Endodermal cell (in vitro differentiated cells): Measurements from ENCODE around the gene C19orf47. TPM values are rescaled to one million over a fixed set of nuclear protein-coding genes. Genes with fewer than 3 reads are reported as not detected.
"Not testable (repeated sequence)": the region's sequence is repeated elsewhere in the genome, so short reads cannot be mapped to it uniquely, and the experiment has no call there.

Source experiments
- DNase-seq: peaks from one replicate; pipeline ENCODE4 v3.0.0-alpha.2; 2017
- H3K27ac ChIP-seq: 2 replicates; pipeline ENCODE4 v1.5.1; 2013; ENCODE audit warnings: mild to moderate bottlenecking, low read depth, low read length, moderate library complexity
- H3K27me3 ChIP-seq: 2 replicates; pipeline ENCODE4 v1.6.1; 2013; ENCODE audit warnings: mild to moderate bottlenecking, low read length, moderate library complexity; ENCODE audit not compliant: insufficient read depth, control insufficient read depth, poor library complexity, severe bottlenecking
- H3K36me3 ChIP-seq: 2 replicates; pipeline ENCODE4 v1.7.0; 2013; ENCODE audit warnings: mild to moderate bottlenecking, low read length, moderate library complexity; ENCODE audit not compliant: control insufficient read depth, insufficient read depth
- H3K4me1 ChIP-seq: one replicate; pipeline ENCODE4 v1.7.0; 2013; ENCODE audit warnings: low read length; ENCODE audit not compliant: control insufficient read depth, insufficient read depth
- H3K4me3 ChIP-seq: 2 replicates; pipeline ENCODE4 v1.5.1; 2013; ENCODE audit warnings: mild to moderate bottlenecking, low read length, moderate library complexity
- H3K9ac ChIP-seq: 2 replicates; pipeline ENCODE4 v1.6.1; 2013; ENCODE audit warnings: mild to moderate bottlenecking, low read length, moderate library complexity; ENCODE audit not compliant: poor library complexity, severe bottlenecking; ENCODE audit errors: extremely low read depth
- H3K9me3 ChIP-seq: 2 replicates; pipeline ENCODE4 v1.6.1; 2013; ENCODE audit warnings: mild to moderate bottlenecking, low read length, moderate library complexity; ENCODE audit not compliant: control insufficient read depth
- H3K27ac Mint-ChIP-seq: 2 replicates; pipeline ENCODE4 v1.8.0; 2020; ENCODE audit warnings: mixed read lengths
- H3K27me3 Mint-ChIP-seq: 2 replicates; pipeline ENCODE4 v1.8.0; 2021; ENCODE audit warnings: mild to moderate bottlenecking, mixed read lengths; ENCODE audit not compliant: insufficient read depth
- H3K36me3 Mint-ChIP-seq: 2 replicates; pipeline ENCODE4 v1.8.0; 2020; ENCODE audit warnings: low read depth, mixed read lengths
- H3K4me1 Mint-ChIP-seq: 2 replicates; pipeline ENCODE4 v1.8.0; 2020; ENCODE audit warnings: mixed read lengths
- H3K4me3 Mint-ChIP-seq: 2 replicates; pipeline ENCODE4 v1.8.0; 2020; ENCODE audit warnings: mild to moderate bottlenecking, moderate library complexity, mixed read lengths
- H3K9me3 Mint-ChIP-seq: 2 replicates; pipeline ENCODE4 v1.8.0; 2020; ENCODE audit warnings: mild to moderate bottlenecking, mixed read lengths
- CTCF ChIP-seq: fragments of 200-600 bp; sonication (generic); conservative IDR thresholded peaks from 2 replicates; pipeline ENCODE4 v1.5.0; 2021; ENCODE audit warnings: antibody characterized with exemption, mild to moderate bottlenecking
- WGBS, 2 experiments: methylation state at CpG; one replicate each; pipeline versions ENCODE4 v1.1.5 to v1.1.7; 2013; ENCODE audit warnings: missing lambda C conversion rate in 2 of 2, mixed read lengths in 1 of 2; ENCODE audit not compliant: insufficient coverage in 1 of 2, insufficient read length in 1 of 2; 5-methylcytosine and 5-hydroxymethylcytosine counted together
- total RNA-seq, 2 donors: library from RNA; stranded (reverse); fragmentation: NEBNext Ultra II Directional in 1 of 2; extraction: Animal tissue kit (Norgen Biotek cat#: 25700) in 1 of 2; gene quantifications; 2 replicates in 1 of 2; 3 replicates in 1 of 2; pipeline ENCODE4 v1.2.1, GENCODE V29; 2021

C19orf47 gene
- total RNA-seq, 2 donors from 2014 or later: 15.6 to 18.1 TPM

DNA sequence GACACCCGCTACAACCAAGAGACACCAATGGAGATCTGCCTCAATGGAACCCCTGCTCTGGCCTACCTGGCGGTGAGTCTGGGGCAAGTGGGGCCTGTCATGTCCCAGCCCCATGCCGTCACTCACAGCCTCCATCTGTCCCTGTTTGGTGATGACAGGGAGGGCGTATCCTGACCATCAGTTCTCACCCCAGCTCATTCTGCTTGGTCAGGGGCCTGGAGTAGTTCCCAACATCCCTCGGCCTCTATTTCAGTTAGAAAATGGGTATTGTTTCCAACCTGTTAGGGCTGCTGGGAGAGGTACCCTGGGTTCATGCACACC lies 23.6 kb upstream of the C19orf47 start:
- H3K9me3 Mint-ChIP-seq: no peaks in the 10 kb centered on the region
- H3K36me3 Mint-ChIP-seq: peaks cover 55% of the 10 kb centered on the region
- 94 to 100% methylated on average over 1 to 5 of the region's 5 CpGs for WGBS, 2 experiments
- Histone ChIP-seq H3K4me1 (no peaks in the 10 kb centered on the region), H3K9ac (no peak overlapping the region), H3K36me3 (peaks cover 51% of the 10 kb centered on the region), H3K27me3 (no peaks in the 10 kb centered on the region), H3K27ac (no peak overlapping the region), H3K9me3 (no peaks in the 10 kb centered on the region), H3K4me3 (no peak overlapping the region)
- no peak overlapping the region for H3K4me3 Mint-ChIP-seq
- DNase-seq: no peak
- H3K27me3 Mint-ChIP-seq: no peaks in the 10 kb centered on the region
- no peak overlapping the region for H3K27ac Mint-ChIP-seq
- peaks cover 3% of the 10 kb centered on the region for H3K4me1 Mint-ChIP-seq
- no peak for TF ChIP-seq CTCF

GRCh38 chr19:40370997-40371801 lies 23.0 kb upstream of the C19orf47 start:
- H3K9me3 Mint-ChIP-seq: no peaks in the 10 kb centered on the region
- H3K27me3 Mint-ChIP-seq: no peaks in the 10 kb centered on the region
- no peak overlapping the region for H3K27ac Mint-ChIP-seq
- no peak overlapping the region for H3K4me3 Mint-ChIP-seq
- peaks cover 51% of the 10 kb centered on the region for H3K36me3 ChIP-seq
- no peak overlapping the region for H3K9ac ChIP-seq
- no peaks in the 10 kb centered on the region for H3K4me1 ChIP-seq
- no peak for DNase-seq
- no peak for TF ChIP-seq CTCF
- peaks cover 4% of the 10 kb centered on the region for H3K4me1 Mint-ChIP-seq
- WGBS, 2 experiments: 93 to 100% methylated on average over 5 to 7 of the region's 7 CpGs
- H3K27ac ChIP-seq: peak overlapping the region; percentile 38
- no peak overlapping the region for H3K4me3 ChIP-seq
- H3K27me3 ChIP-seq: no peaks in the 10 kb centered on the region
- peaks cover 55% of the 10 kb centered on the region for H3K36me3 Mint-ChIP-seq
- no peaks in the 10 kb centered on the region for H3K9me3 ChIP-seq

DNA sequence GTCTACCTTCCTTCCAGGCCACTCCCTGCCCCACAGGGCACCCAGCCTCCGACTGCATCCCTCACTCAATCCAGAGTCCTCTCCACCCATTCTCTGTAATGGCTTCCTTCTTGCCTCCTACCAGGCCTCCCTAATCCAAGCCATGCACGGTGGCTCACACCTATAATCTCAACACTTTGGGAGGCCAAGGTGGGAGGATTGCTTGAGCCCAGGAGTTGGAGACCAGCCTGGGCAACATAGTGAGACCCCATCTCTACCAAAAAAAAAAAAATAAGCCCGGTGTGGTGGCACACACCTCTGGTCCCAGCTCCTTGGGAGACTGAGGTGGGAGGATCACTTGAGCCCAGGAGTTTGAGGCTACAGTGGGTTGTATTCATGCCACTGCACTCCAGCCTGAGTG lies 22.1 kb upstream of the C19orf47 start:
- H3K9ac ChIP-seq, H3K27ac ChIP-seq, H3K9me3 ChIP-seq, H3K4me3 Mint-ChIP-seq, H3K4me1 ChIP-seq, DNase-seq, H3K27me3 Mint-ChIP-seq, H3K27me3 ChIP-seq, H3K9me3 Mint-ChIP-seq, H3K4me1 Mint-ChIP-seq, H3K27ac Mint-ChIP-seq, H3K4me3 ChIP-seq: not testable (repeated sequence)
- WGBS, 2 experiments: 99% methylated on average over 3 of the region's 3 CpGs; no CpG with 5 or more reads in 1 of the 2 experiments
- H3K36me3 ChIP-seq: peaks cover 51% of the 10 kb centered on the region
- H3K36me3 Mint-ChIP-seq: peaks cover 54% of the 10 kb centered on the region
